Astrocyte of the hippocampus (primary cell): ENCODE data around the gene DNAJA4.

Experiments used
- DNase-seq: peaks from one replicate; pipeline ENCODE4 v3.0.0; 2011; ENCODE audit warnings: low read depth, low spot score

The DNAJA4 gene

GRCh38 chr15:78280319-78281072 is 16.1 kb downstream of the DNAJA4 start:
- DNase-seq, result no peak

- peak; percentile 45 for DNase-seq
Observed at GRCh38 chr15:78282324-78282723, 18.0 kb downstream of the DNAJA4 start.

DNA sequence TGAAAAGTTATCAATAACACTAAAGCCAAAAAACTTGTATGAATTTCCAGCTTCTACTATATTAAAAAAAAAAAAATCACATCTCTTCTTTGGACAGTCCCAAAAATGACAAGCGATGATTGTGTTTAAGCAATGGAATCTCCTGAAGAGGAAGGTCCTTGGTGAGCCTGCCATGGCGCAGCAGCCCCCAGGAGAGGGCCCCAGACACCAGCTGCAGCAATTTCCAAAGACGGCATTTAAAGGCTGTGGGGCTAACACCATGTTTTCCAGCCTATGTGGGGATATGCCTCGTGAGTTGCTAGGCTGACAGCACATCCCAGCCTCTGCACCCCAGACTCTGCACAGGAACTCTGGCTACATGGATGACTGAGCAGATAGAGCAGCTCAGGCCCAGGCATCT is 20.4 kb downstream of the DNAJA4 start:
- DNase-seq, result no peak

- DNase-seq, result no peak
Observed at GRCh38 chr15:78290222-78290621, 25.9 kb downstream of the DNAJA4 start.

- no peak for DNase-seq
Observed at GRCh38 chr15:78291052-78291451, 26.7 kb downstream of the DNAJA4 start.

GRCh38 chr15:78291698-78292097 is 27.3 kb downstream of the DNAJA4 start:
- DNase-seq, result no peak

DNA sequence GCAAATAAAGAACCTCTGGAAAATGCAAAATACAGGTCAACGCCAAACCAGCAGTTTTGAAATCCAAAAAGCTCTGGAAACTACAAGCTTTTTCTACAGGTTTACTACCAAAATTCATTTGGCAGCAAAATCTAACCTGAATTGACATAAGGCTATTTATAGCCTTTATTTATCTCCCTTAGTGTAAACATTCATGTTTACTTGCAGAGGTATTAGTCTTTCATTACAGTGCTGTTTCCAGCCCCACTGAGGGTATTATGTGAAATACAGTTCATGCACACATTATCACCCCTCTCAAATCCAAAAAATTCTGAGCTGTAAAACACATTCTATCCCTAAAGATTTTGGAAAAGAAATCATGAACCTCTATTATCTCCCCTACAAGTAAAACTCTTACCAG is 27.9 kb downstream of the DNAJA4 start:
- no peak for DNase-seq

- DNase-seq, result peak; percentile 98
Observed at GRCh38 chr15:78299101-78299930, 35.0 kb downstream of the DNAJA4 start, which contains the start of gene SKIC8. SKIC8 (minus strand) TSS chr15:78299609; CDS start chr15:78295686, 3,923 bp downstream.

GRCh38 chr15:78301326-78301725 is 37.0 kb downstream of the DNAJA4 start:
- no peak for DNase-seq

DNA sequence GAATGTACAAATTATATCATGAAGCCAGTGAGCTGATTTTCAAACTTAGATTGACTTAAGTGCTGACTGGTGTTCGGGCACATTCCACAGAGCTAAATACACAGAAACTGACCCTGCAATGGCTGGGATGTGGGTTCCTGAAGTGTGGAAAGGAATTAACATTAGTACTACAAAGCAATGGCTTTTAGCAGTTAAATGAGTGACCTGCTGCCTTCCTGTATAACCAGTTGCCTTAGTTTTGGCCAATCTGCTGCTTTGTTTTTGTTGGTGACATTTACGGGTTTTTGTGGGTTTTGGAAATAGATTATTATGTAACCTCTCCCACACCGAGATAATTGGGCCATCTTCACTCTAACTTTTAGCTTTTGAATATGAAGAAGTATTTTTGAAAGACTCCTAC is 37.5 kb downstream of the DNAJA4 start:
- DNase-seq, result peak; percentile 33

GRCh38 chr15:78302579-78303312 is 38.4 kb downstream of the DNAJA4 start:
- peak; percentile 48 for DNase-seq

- no peak for DNase-seq
Observed at GRCh38 chr15:78304216-78305066, 40.1 kb downstream of the DNAJA4 start.

DNA sequence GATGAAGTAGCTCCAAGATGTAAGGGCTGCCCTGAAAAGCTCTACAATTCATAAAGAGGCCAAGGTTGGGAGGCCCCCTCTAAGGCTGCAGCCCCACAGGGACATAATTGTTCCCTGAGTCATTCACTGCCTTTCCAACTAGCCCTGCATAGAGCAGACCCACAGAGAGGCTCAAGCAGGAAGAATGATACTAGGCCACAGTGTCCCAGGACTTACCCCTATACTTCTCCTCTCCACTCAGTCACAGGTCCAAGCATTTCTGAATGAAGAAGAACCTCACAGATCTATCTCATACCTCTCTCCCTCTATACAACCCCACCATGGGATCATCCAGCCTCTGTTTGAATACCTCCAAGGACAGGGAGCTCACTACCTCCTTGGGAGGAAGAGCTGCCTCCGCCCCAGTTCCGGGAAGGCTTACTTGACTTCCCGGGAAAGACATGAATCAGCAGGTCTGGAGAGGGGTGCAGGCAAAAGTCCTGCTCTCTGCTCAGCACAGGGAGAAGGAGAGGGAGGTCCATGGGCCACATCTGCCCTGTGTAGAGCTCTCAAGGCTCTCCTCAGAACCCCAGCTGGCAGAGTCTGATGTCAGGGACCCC is 41.9 kb downstream of the DNAJA4 start:
- peak; percentile 89 for DNase-seq

- no peak for DNase-seq
Observed at GRCh38 chr15:78307976-78308375, 43.6 kb downstream of the DNAJA4 start.

GRCh38 chr15:78308422-78309032 is 44.2 kb downstream of the DNAJA4 start:
- peak; percentile 88 for DNase-seq

DNA sequence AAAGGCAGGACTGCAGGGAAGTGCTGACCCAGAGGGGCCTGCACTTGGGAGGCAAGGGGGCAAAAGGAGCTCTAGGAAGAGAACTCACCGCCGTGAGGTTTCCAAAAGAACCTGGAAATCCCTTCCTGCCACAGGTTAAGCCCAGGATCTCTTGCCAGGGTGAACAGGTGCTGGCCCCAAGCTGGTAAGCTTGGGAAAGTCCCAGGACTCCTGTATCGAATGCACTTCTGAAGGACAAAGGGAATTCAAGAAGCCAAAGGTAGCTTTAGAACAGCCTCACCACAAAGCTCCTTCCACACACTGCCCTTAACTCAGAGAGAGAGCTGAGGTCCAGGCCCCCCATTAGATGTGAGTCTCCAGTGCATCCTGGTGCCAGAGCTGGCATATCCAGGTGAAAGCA is 46.9 kb downstream of the DNAJA4 start:
- no peak for DNase-seq

- no peak for DNase-seq
Observed at GRCh38 chr15:78312536-78312935, 48.2 kb downstream of the DNAJA4 start.

GRCh38 chr15:78312957-78313356 is 48.6 kb downstream of the DNAJA4 start:
- DNase-seq, result no peak

DNA sequence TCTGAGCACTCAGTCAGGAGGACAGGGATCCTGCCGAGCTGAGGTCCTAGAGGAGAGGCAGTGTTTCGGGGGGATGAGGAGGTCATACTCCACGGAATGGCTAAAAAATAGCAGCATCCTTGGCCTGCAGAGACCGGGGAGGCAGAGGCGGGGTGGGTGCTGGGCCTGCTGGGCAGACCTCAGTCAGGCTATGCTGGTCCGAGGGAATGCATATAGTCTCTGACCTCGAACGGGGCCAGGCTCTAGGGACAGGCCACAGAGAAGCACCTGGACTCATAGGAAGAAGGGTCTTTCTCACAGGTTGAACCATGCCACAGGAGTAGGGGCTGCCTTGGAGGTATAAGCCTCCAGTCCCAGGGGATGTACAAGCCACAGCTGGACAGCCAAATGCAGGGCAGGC is 49.0 kb downstream of the DNAJA4 start:
- DNase-seq, result no peak

DNA sequence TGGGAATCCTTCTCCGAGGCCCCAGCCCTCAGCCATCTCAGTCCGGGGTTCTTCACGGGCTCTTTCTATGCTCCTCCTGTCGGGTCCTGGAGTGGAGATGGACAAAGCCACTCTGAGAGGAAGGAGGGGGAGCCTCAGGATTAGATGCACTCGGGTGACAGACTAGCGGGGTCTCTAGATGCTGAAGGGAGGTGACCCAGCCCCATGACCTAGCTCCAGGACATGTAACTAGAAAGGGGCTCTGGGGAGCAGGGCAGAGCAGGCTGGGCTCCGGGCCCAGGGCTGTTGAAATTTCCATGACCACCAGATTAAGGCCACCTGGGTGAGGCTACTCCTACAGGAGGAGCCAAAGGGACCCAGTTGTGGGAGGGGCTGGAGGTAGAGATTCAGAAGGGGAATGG is 49.8 kb downstream of the DNAJA4 start:
- no peak for DNase-seq
